ENCODE results near the gene PAK1IP1. TPM values are rescaled to one million over a fixed set of nuclear protein-coding genes. Genes with fewer than 3 reads are reported as not detected.

PAK1IP1 gene
- total RNA-seq, 2 donors from 2014 or later, result 2.1 to 8.6 TPM

DNA sequence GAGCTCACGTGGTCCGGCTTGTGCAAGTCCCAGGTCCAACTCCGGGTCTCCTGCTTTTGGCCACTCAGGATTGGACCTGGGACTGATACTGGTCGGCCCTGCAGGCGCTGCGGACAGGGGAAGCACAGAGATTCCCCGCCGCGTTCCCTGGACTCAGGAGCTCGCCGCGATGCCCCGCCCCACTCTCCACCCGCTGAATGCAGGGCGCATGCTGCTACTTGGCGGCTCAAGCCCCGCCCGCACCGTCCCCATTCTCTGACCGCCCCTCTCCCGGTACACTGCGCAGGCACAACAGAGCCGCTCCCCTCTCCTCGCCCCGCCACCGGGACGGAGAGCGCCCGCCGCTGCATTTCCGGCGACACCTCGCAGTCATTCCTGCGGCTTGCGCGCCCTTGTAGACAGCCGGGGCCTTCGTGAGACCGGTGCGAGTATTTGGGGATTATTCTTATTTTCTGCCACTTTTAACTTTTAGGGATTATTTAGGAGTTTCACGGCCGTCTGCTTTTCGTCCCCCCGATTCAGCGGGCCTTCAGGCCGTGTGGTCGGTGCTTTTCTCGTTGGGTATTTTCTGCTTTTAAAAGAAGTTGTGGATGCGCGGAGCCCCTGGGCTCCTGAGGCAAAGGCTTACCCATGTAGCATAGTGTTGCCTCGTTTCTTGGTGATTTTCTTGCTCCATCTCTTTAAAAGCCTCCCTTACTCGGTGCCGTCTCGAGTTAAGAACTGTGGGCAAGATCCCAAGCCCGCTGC, 28.2 kb downstream of the PAK1IP1 start, which contains the start of gene TMEM14C:
TSS of gene TMEM14C (plus strand) at position 251 of the 747 bp plus-strand sequence. CDS start 1,544 bp downstream, outside the sequence.
- ATAC-seq (peak; percentile 99), DNase-seq (peak; percentile 98 to 100 (median 99))
- no peaks in the 10 kb centered on the region for H3K27me3 ChIP-seq
- WGBS, 2 donors, result 0% methylated on average over 37 to 55 of the region's 55 CpGs
- peaks cover 23% of the 10 kb centered on the region for H3K4me1 ChIP-seq
- H3K4me3 ChIP-seq, result peak within 1 kb of the TSS; percentile 46 to 55
- H3K36me3 ChIP-seq (replicated peaks in 1 of 2; ENCODE audit: insufficient read depth in 1 of 2, low read depth in 2 of 2), result no peaks in the 10 kb centered on the region
- TF ChIP-seq POLR2A (IDR thresholded peaks at IDR 0.05), result peak; percentile 74 to 93 (median 93)
- TF ChIP-seq, protein P1, sequence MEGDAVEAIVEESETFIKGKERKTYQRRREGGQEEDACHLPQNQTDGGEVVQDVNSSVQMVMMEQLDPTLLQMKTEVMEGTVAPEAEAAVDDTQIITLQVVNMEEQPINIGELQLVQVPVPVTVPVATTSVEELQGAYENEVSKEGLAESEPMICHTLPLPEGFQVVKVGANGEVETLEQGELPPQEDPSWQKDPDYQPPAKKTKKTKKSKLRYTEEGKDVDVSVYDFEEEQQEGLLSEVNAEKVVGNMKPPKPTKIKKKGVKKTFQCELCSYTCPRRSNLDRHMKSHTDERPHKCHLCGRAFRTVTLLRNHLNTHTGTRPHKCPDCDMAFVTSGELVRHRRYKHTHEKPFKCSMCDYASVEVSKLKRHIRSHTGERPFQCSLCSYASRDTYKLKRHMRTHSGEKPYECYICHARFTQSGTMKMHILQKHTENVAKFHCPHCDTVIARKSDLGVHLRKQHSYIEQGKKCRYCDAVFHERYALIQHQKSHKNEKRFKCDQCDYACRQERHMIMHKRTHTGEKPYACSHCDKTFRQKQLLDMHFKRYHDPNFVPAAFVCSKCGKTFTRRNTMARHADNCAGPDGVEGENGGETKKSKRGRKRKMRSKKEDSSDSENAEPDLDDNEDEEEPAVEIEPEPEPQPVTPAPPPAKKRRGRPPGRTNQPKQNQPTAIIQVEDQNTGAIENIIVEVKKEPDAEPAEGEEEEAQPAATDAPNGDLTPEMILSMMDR (IDR thresholded peaks at IDR 0.05), result peak in 1 of 7 experiments; percentile 22
- no peaks in the 10 kb centered on the region for H3K9me3 ChIP-seq
- intact Hi-C loops (cut with DNase I), result no loop called here
- peak within 1 kb of the TSS; percentile 75 to 85 (median 80) for H3K27ac ChIP-seq

DNA sequence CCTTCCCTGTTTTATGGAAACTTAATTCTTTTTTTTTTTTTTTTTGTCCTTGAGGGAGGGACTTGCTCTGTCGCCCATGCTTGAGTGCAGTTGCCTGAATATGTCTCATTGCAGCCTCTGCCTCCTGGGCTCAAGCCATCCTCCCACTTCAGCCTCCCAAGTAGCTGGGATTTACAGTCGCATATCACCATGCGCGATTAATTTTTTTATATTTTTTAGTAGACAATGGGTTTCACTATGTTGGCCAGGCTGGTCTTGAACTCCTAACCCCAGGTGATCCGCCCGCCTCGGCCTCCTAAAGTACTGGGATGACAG, 28.8 kb downstream of the PAK1IP1 start:
- Histone ChIP-seq H3K4me3 (peak overlapping the region in 1 of 2 donors; percentile 55), H3K4me1 (peaks cover 23% of the 10 kb centered on the region), H3K9me3 (no peaks in the 10 kb centered on the region), H3K27me3 (no peaks in the 10 kb centered on the region), H3K36me3 (replicated peaks in 1 of 2; ENCODE audit: insufficient read depth in 1 of 2, low read depth in 2 of 2) (peaks cover 0 to 2% of the 10 kb centered on the region in 2 donors), H3K27ac (peak overlapping the region in 2 of 4 donors; percentile 81 to 85)
- ATAC-seq (no peak), DNase-seq (peak in 2 of 4 donors; percentile 20 to 25)
- 23 to 24% methylated on average over 7 of the region's 7 CpGs for WGBS, 2 donors
- TF ChIP-seq, protein P1 (IDR thresholded peaks at IDR 0.05), result no peak
- TF ChIP-seq POLR2A (IDR thresholded peaks at IDR 0.05), result no peak
- intact Hi-C loops (cut with DNase I), result no loop called here

DNA sequence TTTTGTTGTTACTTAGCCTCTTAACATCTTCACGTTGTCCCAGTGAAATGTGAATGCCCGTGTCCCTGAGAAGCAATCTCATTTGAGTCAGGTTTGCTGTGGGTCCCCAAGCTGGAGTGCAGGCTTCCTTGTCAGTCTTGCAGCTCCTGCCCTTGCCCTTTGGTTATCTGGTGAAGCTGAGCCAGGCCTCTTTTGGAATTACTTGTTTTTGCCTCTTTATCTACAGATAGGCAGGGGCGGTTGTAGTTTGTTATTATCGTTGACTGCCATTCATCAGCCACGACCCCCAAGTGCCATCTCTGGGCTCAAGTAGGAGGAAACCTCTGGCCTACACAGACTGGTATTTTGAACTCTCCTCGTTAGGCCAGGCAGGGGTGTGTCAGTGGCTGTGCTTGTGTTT, 30.3 kb downstream of the PAK1IP1 start:
- ATAC-seq, result no peak
- no peaks in the 10 kb centered on the region for H3K27me3 ChIP-seq
- H3K27ac ChIP-seq, result no peak overlapping the region
- peaks cover 0 to 6% of the 10 kb centered on the region in 2 donors for H3K36me3 ChIP-seq (replicated peaks in 1 of 2; ENCODE audit: insufficient read depth in 1 of 2, low read depth in 2 of 2)
- intact Hi-C loops (cut with DNase I), result no loop called here
- H3K4me1 ChIP-seq, result peaks cover 23% of the 10 kb centered on the region
- 37 to 43% methylated on average over 6 of the region's 6 CpGs for WGBS, 2 donors
- no peaks in the 10 kb centered on the region for H3K9me3 ChIP-seq
- no peak overlapping the region for H3K4me3 ChIP-seq
- no peak for DNase-seq
- TF ChIP-seq POLR2A (IDR thresholded peaks at IDR 0.05), result no peak
- TF ChIP-seq, protein P1 (IDR thresholded peaks at IDR 0.05), result no peak

DNA sequence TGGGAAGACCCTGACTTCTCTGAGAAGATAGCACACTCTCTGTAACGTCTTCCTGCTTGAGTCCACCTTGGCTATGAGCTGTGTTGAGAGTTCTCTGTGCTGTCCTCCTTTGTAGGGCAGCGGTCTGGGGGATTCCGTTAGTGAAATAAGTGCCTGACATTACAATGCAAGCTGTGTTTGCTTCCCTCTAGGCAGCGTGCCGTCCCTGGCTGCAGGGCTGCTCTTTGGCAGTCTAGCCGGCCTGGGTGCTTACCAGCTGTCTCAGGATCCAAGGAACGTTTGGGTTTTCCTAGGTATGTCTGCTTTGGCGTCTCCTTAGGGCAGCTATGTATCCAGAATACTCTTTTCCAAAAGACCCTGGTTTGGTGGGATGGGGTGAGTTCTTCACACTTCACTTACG, 30.9 kb downstream of the PAK1IP1 start:
- DNase-seq (no peak), ATAC-seq (no peak)
- Histone ChIP-seq H3K9me3 (no peaks in the 10 kb centered on the region), H3K4me3 (no peak overlapping the region), H3K36me3 (replicated peaks in 1 of 2; ENCODE audit: insufficient read depth in 1 of 2, low read depth in 2 of 2) (peaks cover 0 to 6% of the 10 kb centered on the region in 2 donors), H3K27me3 (no peaks in the 10 kb centered on the region), H3K4me1 (peaks cover 23% of the 10 kb centered on the region), H3K27ac (no peak overlapping the region)
- intact Hi-C loops (cut with DNase I), result no loop called here
- TF ChIP-seq POLR2A (IDR thresholded peaks at IDR 0.05), result no peak
- TF ChIP-seq, protein P1 (IDR thresholded peaks at IDR 0.05), result no peak
- 81 to 82% methylated on average over 8 to 9 of the region's 9 CpGs for WGBS, 2 donors

DNA sequence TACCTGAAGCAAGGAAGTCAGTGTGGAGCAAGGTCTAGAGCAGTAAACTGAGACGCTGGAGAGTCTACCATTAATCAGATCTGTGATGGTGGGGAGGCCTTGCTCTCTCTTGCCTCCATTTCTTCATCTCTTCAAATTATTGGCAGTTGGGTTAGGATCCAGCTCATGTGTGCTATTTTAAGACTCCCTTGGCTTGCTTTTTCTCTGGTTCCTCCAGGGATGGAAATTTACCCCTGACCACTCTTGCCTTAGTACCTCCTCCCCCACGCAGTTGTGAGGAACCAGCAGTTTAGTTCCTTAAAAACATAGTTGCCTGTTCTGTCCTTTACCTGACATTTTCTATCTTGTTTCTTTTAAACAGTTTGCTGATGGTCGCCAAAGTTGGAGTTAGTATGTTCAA, 35.5 kb downstream of the PAK1IP1 start:
- DNase-seq (no peak), ATAC-seq (no peak)
- 71 to 77% methylated on average over 3 of the region's 3 CpGs for WGBS, 2 donors
- H3K36me3 ChIP-seq (replicated peaks in 1 of 2; ENCODE audit: insufficient read depth in 1 of 2, low read depth in 2 of 2), result peaks cover 0 to 11% of the 10 kb centered on the region in 2 donors
- TF ChIP-seq POLR2A (IDR thresholded peaks at IDR 0.05), result no peak
- TF ChIP-seq, protein P1 (IDR thresholded peaks at IDR 0.05), result no peak
- no peak overlapping the region for H3K27ac ChIP-seq
- H3K27me3 ChIP-seq, result no peaks in the 10 kb centered on the region
- no peaks in the 10 kb centered on the region for H3K9me3 ChIP-seq
- intact Hi-C loops (cut with DNase I), result no loop called here
- H3K4me1 ChIP-seq, result no peaks in the 10 kb centered on the region
- no peak overlapping the region for H3K4me3 ChIP-seq
